Measurements from ENCODE around the gene DNAJC6. TPM values are rescaled to one million over a fixed set of nuclear protein-coding genes. Genes with fewer than 3 reads are reported as not detected.

DNAJC6 gene
- total and polyA plus RNA-seq, 2 experiments from 2014 or later: 2.5 to 2.8 TPM

- Histone ChIP-seq H3F3A (ENCODE audit: insufficient read depth) (0 out of 2 replicates have a peak, but pooled peaks cover 6% of the 10 kb centered on the region), H3K27ac (no peak overlapping the region), H3K27me3 (replicated peaks; ENCODE audit: insufficient read depth) (no peaks in the 10 kb centered on the region), H3K9me3 (ENCODE audit: low read depth) (no peaks in the 10 kb centered on the region), H3K4me2 (ENCODE audit: unreplicated experiment) (no peak overlapping the region), H3K4me1 (ENCODE audit: insufficient read depth) (peaks cover 8% of the 10 kb centered on the region; the same call in 1 of the 2 replicates), H3K79me2 (ENCODE audit: insufficient read depth) (no peaks in the 10 kb centered on the region), H3K9ac (no peak overlapping the region), H3K4me3 (no peak overlapping the region), H4K20me1 (ENCODE audit: insufficient read depth) (no peaks in the 10 kb centered on the region), H2AFZ (no peak overlapping the region), H3K9me2 (ENCODE audit: insufficient read depth) (no peaks in the 10 kb centered on the region), H3K36me3 (ENCODE audit: low read depth) (no peaks in the 10 kb centered on the region)
- in situ Hi-C loops (cut with MboI): no loop called here
- no peak for DNase-seq
- no peak for TF ChIP-seq EZH2phosphoT487 (IDR thresholded peaks at IDR 0.05; ENCODE audit: insufficient read depth, low read depth)
- TF ChIP-seq EZH2 (IDR thresholded peaks at IDR 0.05; ENCODE audit: insufficient read depth, poor library complexity, severe bottlenecking): no peak
- WGBS, 2 experiments (ENCODE audit: low coverage in 1 of 2, low lambda C conversion rate in 2 of 2, missing lambda C conversion rate in 2 of 2): 92 to 96% methylated on average over 4 of the region's 4 CpGs
These were observed 42.1 kb upstream of the DNAJC6 start for GRCh38 chr1:65267271-65267670.

- H3K79me2 ChIP-seq (ENCODE audit: insufficient read depth): no peaks in the 10 kb centered on the region
- H3K27me3 ChIP-seq (replicated peaks; ENCODE audit: insufficient read depth): no peaks in the 10 kb centered on the region
- DNase-seq: no peak
- H2AFZ ChIP-seq: no peak overlapping the region
- H3K9me2 ChIP-seq (ENCODE audit: insufficient read depth): no peaks in the 10 kb centered on the region
- H3K9ac ChIP-seq: no peak overlapping the region
- no peaks in the 10 kb centered on the region for H3K9me3 ChIP-seq (ENCODE audit: low read depth)
- in situ Hi-C loops (cut with MboI): no loop called here
- TF ChIP-seq EZH2phosphoT487 (IDR thresholded peaks at IDR 0.05; ENCODE audit: insufficient read depth, low read depth) (no peak), EZH2 (IDR thresholded peaks at IDR 0.05; ENCODE audit: insufficient read depth, poor library complexity, severe bottlenecking) (no peak)
- H3K4me1 ChIP-seq (ENCODE audit: insufficient read depth): peaks cover 8% of the 10 kb centered on the region; the same call in 1 of the 2 replicates
- H3K4me3 ChIP-seq: no peak overlapping the region
- H3K36me3 ChIP-seq (ENCODE audit: low read depth): no peaks in the 10 kb centered on the region
- H3K27ac ChIP-seq: no peak overlapping the region
- 96 to 100% methylated on average over 1 of the region's 1 CpG for WGBS, 2 experiments (ENCODE audit: low coverage in 1 of 2, low lambda C conversion rate in 2 of 2, missing lambda C conversion rate in 2 of 2)
- H4K20me1 ChIP-seq (ENCODE audit: insufficient read depth): no peaks in the 10 kb centered on the region
- H3F3A ChIP-seq (ENCODE audit: insufficient read depth): 0 out of 2 replicates have a peak, but pooled peaks cover 6% of the 10 kb centered on the region
- H3K4me2 ChIP-seq (ENCODE audit: unreplicated experiment): no peak overlapping the region
These were observed 41.7 kb upstream of the DNAJC6 start for GRCh38 chr1:65267683-65268082.

GRCh38 chr1:65269612-65270011 lies 39.7 kb upstream of the DNAJC6 start:
- Histone ChIP-seq H3K4me1 (ENCODE audit: insufficient read depth) (peaks cover 8% of the 10 kb centered on the region; the same call in 1 of the 2 replicates), H3K4me3 (no peak overlapping the region), H3K36me3 (ENCODE audit: low read depth) (no peaks in the 10 kb centered on the region), H4K20me1 (ENCODE audit: insufficient read depth) (no peaks in the 10 kb centered on the region), H3K27ac (no peak overlapping the region), H2AFZ (no peak overlapping the region), H3K9ac (no peak overlapping the region), H3K4me2 (ENCODE audit: unreplicated experiment) (no peak overlapping the region), H3F3A (ENCODE audit: insufficient read depth) (0 out of 2 replicates have a peak, but pooled peaks cover 6% of the 10 kb centered on the region), H3K79me2 (ENCODE audit: insufficient read depth) (no peaks in the 10 kb centered on the region), H3K9me3 (ENCODE audit: low read depth) (no peaks in the 10 kb centered on the region), H3K9me2 (ENCODE audit: insufficient read depth) (no peaks in the 10 kb centered on the region), H3K27me3 (replicated peaks; ENCODE audit: insufficient read depth) (no peaks in the 10 kb centered on the region)
- in situ Hi-C loops (cut with MboI): no loop called here
- TF ChIP-seq EZH2 (IDR thresholded peaks at IDR 0.05; ENCODE audit: insufficient read depth, poor library complexity, severe bottlenecking) (no peak), EZH2phosphoT487 (IDR thresholded peaks at IDR 0.05; ENCODE audit: insufficient read depth, low read depth) (no peak)
- WGBS, 2 experiments (ENCODE audit: low coverage in 1 of 2, low lambda C conversion rate in 2 of 2, missing lambda C conversion rate in 2 of 2): 67 to 78% methylated on average over 2 of the region's 2 CpGs
- DNase-seq: no peak

GRCh38 chr1:65276197-65276939 lies 33.0 kb upstream of the DNAJC6 start:
- Histone ChIP-seq H3K79me2 (ENCODE audit: insufficient read depth) (no peaks in the 10 kb centered on the region), H4K20me1 (ENCODE audit: insufficient read depth) (no peaks in the 10 kb centered on the region), H3K9ac (no peak overlapping the region), H3K9me2 (ENCODE audit: insufficient read depth) (no peaks in the 10 kb centered on the region), H3K27ac (no peak overlapping the region), H3K9me3 (ENCODE audit: low read depth) (no peaks in the 10 kb centered on the region), H3K36me3 (ENCODE audit: low read depth) (no peaks in the 10 kb centered on the region), H3K27me3 (replicated peaks; ENCODE audit: insufficient read depth) (no peaks in the 10 kb centered on the region), H3F3A (ENCODE audit: insufficient read depth) (no peaks in the 10 kb centered on the region), H3K4me2 (ENCODE audit: unreplicated experiment) (no peak overlapping the region), H2AFZ (no peak overlapping the region), H3K4me1 (ENCODE audit: insufficient read depth) (no peaks in the 10 kb centered on the region), H3K4me3 (no peak overlapping the region)
- DNase-seq: no peak
- WGBS, 2 experiments (ENCODE audit: low coverage in 1 of 2, low lambda C conversion rate in 2 of 2, missing lambda C conversion rate in 2 of 2): 48 to 53% methylated on average over 1 of the region's 1 CpG
- TF ChIP-seq EZH2phosphoT487 (IDR thresholded peaks at IDR 0.05; ENCODE audit: insufficient read depth, low read depth): no peak
- no peak for TF ChIP-seq EZH2 (IDR thresholded peaks at IDR 0.05; ENCODE audit: insufficient read depth, poor library complexity, severe bottlenecking)
- in situ Hi-C loops (cut with MboI): no loop called here
